ENCODE results near the gene ZBTB46.

The ZBTB46 gene

DNA sequence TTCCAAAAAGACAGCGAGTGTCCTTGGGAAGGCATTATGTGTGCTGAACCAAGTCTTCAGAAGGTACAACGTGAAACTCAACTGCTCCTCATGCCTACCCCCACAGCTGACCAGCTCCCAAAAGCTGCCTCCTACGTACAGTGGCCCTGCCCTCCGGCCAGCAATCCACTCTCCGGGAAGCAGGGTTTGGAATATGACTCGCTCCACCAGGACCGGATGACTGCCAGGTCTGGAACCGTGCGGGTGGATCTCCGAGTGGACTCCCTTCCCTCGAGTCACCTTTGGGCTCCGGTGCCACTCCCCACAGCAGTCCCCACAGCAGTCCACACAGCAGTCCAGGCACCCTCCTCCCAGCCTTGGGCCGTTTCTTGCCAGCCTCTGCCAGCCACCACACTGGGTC lies 4.3 kb downstream of the ZBTB46 start:
- peaks cover 3% of the 10 kb centered on the region; the same call in 1 of the 2 replicates for H3K36me3 ChIP-seq (ENCODE audit: control insufficient read depth, insufficient read depth, low read length)
- no peaks in the 10 kb centered on the region for H3K9me3 ChIP-seq (ENCODE audit: control insufficient read depth, insufficient read depth, low read depth, low read length)
- H3K9ac ChIP-seq (ENCODE audit: low read length) = no peak overlapping the region
- no peak overlapping the region for H3K4me3 ChIP-seq (ENCODE audit: low read depth, low read length)
- H3K27me3 ChIP-seq (ENCODE audit: control insufficient read depth, insufficient read depth, low read length) = peaks cover 14% of the 10 kb centered on the region
- peaks cover 23% of the 10 kb centered on the region for H3K4me1 ChIP-seq (ENCODE audit: control insufficient read depth, insufficient read depth, low read length)
- H3K27ac ChIP-seq (ENCODE audit: low read depth, low read length) = no peak overlapping the region

DNA sequence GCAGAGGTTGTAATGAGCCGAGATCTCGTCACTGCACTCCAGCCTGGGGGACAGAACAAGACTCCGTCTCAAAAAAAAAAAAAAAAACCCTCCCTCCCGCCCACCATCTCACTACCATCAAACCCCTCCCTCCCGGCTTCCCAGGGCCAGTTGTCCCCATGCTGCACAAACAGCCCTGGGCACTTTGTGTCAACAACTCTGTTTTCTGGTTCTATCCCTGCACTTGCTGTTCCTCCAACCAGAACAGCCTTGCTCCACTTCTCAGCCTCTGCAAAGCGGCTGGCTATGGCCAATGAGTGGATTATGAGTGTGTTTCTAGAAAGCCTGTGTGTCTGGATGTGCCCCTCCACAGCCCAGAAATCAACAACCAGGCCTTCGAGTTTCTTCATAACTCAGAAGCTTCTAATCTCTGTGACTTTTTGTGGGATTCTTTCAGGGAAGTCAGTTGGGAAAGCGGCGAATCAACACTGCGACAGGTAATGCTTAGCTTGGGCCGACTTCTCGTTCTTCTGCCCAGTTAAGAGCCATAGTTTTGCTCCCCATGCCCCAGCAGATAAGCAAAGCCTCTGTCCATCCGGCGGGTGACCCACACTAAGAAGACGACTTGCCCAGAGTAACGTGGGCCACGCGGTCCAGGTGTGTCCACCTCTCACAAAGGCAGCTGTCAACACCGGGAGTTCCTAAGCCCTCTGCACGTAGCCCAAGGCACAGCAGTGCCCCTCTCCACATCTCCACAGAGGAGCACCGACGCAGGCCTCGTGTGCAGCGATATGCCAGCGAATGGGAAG lies 5.5 kb downstream of the ZBTB46 start:
- Histone ChIP-seq H3K27me3 (ENCODE audit: control insufficient read depth, insufficient read depth, low read length) (peaks cover 13% of the 10 kb centered on the region), H3K4me3 (ENCODE audit: low read depth, low read length) (no peak overlapping the region), H3K27ac (ENCODE audit: low read depth, low read length) (no peak overlapping the region), H3K4me1 (ENCODE audit: control insufficient read depth, insufficient read depth, low read length) (peaks cover 23% of the 10 kb centered on the region), H3K36me3 (ENCODE audit: control insufficient read depth, insufficient read depth, low read length) (peaks cover 3% of the 10 kb centered on the region; the same call in 1 of the 2 replicates), H3K9ac (ENCODE audit: low read length) (no peak overlapping the region), H3K9me3 (ENCODE audit: control insufficient read depth, insufficient read depth, low read depth, low read length) (no peaks in the 10 kb centered on the region)

DNA sequence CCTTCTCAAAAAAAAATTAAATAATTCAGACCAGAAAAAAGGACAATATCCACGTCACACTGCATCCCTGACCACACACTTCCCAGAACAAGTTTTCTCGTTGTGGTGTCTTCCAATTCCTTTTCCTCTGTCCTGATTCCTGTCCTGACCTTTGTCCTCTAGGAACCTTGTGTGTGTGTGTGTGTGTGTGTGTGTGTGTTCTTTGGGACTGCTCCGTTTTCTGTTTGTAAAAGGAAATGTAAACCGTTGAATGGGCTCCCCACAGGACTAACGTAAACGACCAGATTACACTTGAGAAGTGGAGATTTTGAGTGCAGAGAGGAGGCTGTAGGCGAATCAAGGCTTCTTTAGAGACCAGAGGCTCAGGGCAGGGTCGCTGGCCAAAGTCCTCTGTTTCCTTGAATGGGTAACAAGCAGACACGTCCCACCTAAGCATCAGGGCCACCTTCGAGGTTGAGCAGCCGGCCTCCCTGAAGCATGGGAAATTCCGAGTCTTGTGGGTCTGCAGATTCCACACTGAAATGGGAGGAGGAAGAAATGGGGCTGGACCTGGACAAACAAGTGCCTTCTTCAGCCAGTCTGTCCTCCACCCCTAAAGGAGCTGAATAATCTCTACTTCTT lies 7.3 kb downstream of the ZBTB46 start:
- Histone ChIP-seq H3K4me1 (ENCODE audit: control insufficient read depth, insufficient read depth, low read length) (peaks cover 17% of the 10 kb centered on the region), H3K27me3 (ENCODE audit: control insufficient read depth, insufficient read depth, low read length) (no peaks in the 10 kb centered on the region), H3K36me3 (ENCODE audit: control insufficient read depth, insufficient read depth, low read length) (peaks cover 3% of the 10 kb centered on the region; the same call in 1 of the 2 replicates), H3K9ac (ENCODE audit: low read length) (no peak overlapping the region), H3K4me3 (ENCODE audit: low read depth, low read length) (no peak overlapping the region), H3K27ac (ENCODE audit: low read depth, low read length) (no peak overlapping the region), H3K9me3 (ENCODE audit: control insufficient read depth, insufficient read depth, low read depth, low read length) (no peaks in the 10 kb centered on the region)

DNA sequence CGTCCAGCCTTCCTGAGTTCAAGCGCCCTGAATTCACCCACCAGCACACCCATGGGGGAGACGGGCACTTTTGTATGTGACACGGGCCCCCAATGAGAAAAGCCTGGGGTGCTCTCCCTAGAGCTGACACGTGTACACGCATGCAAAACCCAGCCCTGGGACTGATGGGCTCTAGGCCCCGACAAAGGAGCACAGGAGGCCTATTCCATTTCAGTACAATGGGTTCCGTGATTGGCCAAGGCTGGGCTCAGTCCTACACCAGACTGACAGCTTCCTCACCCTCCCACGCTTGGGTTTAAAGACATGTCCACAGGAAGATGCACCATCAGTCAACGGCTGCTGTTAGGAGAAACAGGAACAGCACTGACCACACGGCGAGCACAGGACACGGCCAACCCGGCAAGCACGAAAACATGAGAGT lies 8.8 kb downstream of the ZBTB46 start:
- Histone ChIP-seq H3K36me3 (ENCODE audit: control insufficient read depth, insufficient read depth, low read length) (peaks cover 3% of the 10 kb centered on the region; the same call in 1 of the 2 replicates), H3K4me1 (ENCODE audit: control insufficient read depth, insufficient read depth, low read length) (peaks cover 12% of the 10 kb centered on the region), H3K9ac (ENCODE audit: low read length) (no peak overlapping the region), H3K9me3 (ENCODE audit: control insufficient read depth, insufficient read depth, low read depth, low read length) (no peaks in the 10 kb centered on the region), H3K27me3 (ENCODE audit: control insufficient read depth, insufficient read depth, low read length) (no peaks in the 10 kb centered on the region), H3K27ac (ENCODE audit: low read depth, low read length) (no peak overlapping the region), H3K4me3 (ENCODE audit: low read depth, low read length) (no peak overlapping the region)

DNA sequence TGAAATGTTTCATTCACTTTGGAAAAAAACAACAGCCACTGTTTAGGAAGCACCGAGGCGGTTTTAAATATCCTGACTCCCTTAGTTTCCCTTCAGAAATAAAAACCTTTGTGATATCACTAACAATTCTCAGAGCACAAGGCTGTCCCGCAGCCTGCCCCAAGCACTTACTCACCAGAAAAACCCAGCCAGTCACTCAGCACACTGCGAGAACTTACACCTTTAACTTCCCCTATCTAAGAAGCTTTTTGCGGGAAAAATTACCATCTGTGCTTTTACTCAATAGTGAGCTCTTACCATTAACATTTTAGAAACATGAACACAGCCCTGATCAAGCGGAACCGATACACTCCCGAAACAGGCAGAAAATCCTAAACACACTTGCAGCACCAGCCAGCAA lies 9.3 kb downstream of the ZBTB46 start:
- Histone ChIP-seq H3K9ac (ENCODE audit: low read length) (no peak overlapping the region), H3K36me3 (ENCODE audit: control insufficient read depth, insufficient read depth, low read length) (peaks cover 3% of the 10 kb centered on the region; the same call in 1 of the 2 replicates), H3K27ac (ENCODE audit: low read depth, low read length) (no peak overlapping the region), H3K4me3 (ENCODE audit: low read depth, low read length) (no peak overlapping the region), H3K4me1 (ENCODE audit: control insufficient read depth, insufficient read depth, low read length) (peaks cover 12% of the 10 kb centered on the region), H3K9me3 (ENCODE audit: control insufficient read depth, insufficient read depth, low read depth, low read length) (no peaks in the 10 kb centered on the region), H3K27me3 (ENCODE audit: control insufficient read depth, insufficient read depth, low read length) (no peaks in the 10 kb centered on the region)

DNA sequence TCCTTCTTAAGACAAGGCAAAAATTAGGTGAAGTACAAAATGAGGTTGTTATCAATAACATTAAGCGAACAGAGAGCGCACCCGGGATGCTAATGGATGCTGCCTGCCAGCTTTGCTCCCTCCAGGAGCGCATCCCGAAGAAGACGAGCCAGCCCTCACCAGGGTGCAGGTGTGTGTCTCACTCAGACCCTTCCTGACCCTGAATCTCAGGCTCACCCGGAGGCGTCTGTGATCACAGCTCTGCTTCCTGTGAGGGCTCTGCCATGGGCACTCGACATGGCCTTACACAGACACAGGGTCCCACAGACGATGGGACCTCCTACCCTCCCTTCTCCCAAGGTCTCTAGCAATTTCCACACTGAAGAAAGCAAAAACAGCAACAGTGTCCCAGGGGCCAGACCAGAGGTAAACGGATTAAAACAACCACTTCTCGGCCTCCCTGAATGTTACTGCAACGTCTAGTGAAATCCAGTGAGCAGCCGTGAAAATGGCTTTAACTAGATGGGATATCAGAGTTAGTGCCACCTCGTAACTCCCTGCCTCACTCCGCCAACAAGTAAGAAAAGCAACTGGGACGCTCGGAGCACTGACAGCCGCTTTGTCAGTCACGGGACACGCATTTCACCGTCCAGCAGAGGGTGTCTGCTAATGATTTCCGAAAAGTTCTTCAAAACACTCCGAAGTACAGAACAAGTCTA lies 11.7 kb downstream of the ZBTB46 start:
- no peaks in the 10 kb centered on the region for H3K27me3 ChIP-seq (ENCODE audit: control insufficient read depth, insufficient read depth, low read length)

DNA sequence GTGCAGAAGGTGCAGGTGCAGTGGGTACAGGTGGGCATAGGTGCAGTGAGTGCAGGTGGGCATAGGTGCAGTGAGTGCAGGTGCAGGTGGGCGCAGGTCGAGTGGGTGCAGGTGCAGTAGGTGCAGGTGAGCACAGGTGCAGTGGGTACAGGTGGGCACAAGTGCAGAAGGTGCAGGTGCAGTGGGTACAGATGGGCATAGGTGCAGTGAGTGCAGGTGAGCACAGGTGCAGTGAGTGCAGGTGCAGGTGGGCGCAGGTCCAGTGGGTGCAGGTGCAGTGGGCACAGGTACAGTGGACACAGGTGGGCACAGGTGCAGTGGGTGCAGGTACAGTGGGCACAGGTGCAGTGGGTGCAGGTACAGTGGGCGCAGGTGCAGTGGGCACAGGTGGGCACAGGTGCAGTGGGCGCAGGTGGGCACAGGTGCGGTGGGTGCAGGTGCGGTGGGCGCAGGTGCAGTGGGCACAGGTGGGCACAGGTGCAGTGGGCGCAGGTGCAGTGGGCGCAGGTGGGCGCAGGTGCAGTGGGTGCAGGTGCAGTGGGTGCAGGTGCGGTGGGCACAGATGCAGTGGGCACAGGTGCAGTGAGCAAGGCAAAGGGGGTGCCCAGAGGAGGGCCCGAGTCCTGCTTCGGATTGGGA lies 15.3 kb downstream of the ZBTB46 start:
- Histone ChIP-seq H3K27ac (ENCODE audit: low read depth, low read length) (no peak overlapping the region), H3K9ac (ENCODE audit: low read length) (no peak overlapping the region), H3K4me1 (ENCODE audit: control insufficient read depth, insufficient read depth, low read length) (peaks cover 10% of the 10 kb centered on the region), H3K27me3 (ENCODE audit: control insufficient read depth, insufficient read depth, low read length) (no peaks in the 10 kb centered on the region), H3K4me3 (ENCODE audit: low read depth, low read length) (no peak overlapping the region), H3K36me3 (ENCODE audit: control insufficient read depth, insufficient read depth, low read length) (peaks cover 3% of the 10 kb centered on the region; the same call in 1 of the 2 replicates), H3K9me3 (ENCODE audit: control insufficient read depth, insufficient read depth, low read depth, low read length) (no peaks in the 10 kb centered on the region)

More for the DNA sequence above, 11.7 kb downstream of the ZBTB46 start:
- Histone ChIP-seq H3K9me3 (ENCODE audit: control insufficient read depth, insufficient read depth, low read depth, low read length) (no peaks in the 10 kb centered on the region), H3K36me3 (ENCODE audit: control insufficient read depth, insufficient read depth, low read length) (peaks cover 7% of the 10 kb centered on the region; the same call in 1 of the 2 replicates), H3K9ac (ENCODE audit: low read length) (no peak overlapping the region), H3K27ac (ENCODE audit: low read depth, low read length) (no peak overlapping the region), H3K4me3 (ENCODE audit: low read depth, low read length) (no peak overlapping the region), H3K4me1 (ENCODE audit: control insufficient read depth, insufficient read depth, low read length) (peaks cover 12% of the 10 kb centered on the region)

DNA sequence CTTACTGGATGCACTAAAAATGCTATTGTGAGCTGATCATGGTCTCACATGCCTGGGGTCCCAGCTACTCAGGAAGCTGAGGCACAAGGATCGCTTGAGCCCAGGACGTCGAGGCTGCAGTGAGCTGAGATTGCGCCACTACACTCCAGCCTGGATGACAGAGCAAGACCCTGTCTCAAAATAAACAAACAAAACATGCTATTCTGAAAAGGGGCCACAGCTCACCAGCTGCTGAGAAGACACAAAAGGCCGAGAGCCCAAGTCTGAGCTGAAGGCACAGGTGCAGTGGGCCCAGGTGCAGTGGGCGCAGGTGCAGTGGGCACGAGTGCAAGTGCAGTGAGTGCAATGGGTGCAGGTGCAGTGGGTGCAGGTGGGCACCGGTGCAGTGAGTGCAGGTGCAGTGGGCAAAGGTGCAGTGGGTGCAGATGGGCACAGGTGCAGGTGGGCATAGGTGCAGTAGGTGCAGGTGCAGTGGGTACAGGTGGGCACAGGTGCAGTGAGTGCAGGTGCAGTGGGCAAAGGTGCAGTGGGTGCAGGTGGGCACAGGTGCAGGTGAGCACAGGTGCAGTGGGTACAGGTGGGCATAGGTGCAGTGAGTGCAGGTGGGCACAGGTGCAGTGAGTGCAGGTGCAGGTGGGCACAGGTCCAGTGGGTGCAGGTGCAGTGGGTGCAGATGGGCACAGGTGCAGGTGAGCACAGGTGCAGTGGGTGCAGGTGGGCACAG lies 16.0 kb downstream of the ZBTB46 start:
- H3K4me3 ChIP-seq (ENCODE audit: low read depth, low read length) = no peak overlapping the region
- H3K36me3 ChIP-seq (ENCODE audit: control insufficient read depth, insufficient read depth, low read length) = peaks cover 3% of the 10 kb centered on the region; the same call in 1 of the 2 replicates
- H3K27ac ChIP-seq (ENCODE audit: low read depth, low read length) = no peak overlapping the region
- H3K4me1 ChIP-seq (ENCODE audit: control insufficient read depth, insufficient read depth, low read length) = peaks cover 10% of the 10 kb centered on the region
- H3K9me3 ChIP-seq (ENCODE audit: control insufficient read depth, insufficient read depth, low read depth, low read length) = no peaks in the 10 kb centered on the region
- H3K27me3 ChIP-seq (ENCODE audit: control insufficient read depth, insufficient read depth, low read length) = no peaks in the 10 kb centered on the region
- H3K9ac ChIP-seq (ENCODE audit: low read length) = no peak overlapping the region

DNA sequence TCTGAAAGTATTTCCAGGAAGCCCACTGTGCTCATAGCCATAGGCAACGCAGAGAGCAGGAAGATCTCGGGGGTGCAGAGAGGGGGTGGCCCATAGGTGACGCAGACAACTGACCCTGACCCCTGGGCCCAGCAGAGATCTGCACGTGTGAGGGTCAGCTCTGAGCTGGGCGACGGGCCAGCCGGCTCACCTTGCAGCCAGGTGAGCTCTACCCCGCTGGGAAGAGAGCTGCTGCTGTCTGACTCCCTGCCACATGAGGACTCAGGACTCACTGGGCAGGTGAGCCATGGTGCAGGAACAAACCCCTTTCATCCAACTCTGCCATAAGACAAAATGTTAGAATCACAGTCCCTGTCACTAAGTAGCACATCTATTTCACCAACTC lies 19.6 kb downstream of the ZBTB46 start:
- H3K9ac ChIP-seq (ENCODE audit: low read length) = no peak overlapping the region
- H3K4me3 ChIP-seq (ENCODE audit: low read depth, low read length) = no peak overlapping the region
- H3K27me3 ChIP-seq (ENCODE audit: control insufficient read depth, insufficient read depth, low read length) = no peaks in the 10 kb centered on the region
- peaks cover 6% of the 10 kb centered on the region; the same call in 1 of the 2 replicates for H3K4me1 ChIP-seq (ENCODE audit: control insufficient read depth, insufficient read depth, low read length)
- H3K9me3 ChIP-seq (ENCODE audit: control insufficient read depth, insufficient read depth, low read depth, low read length) = no peaks in the 10 kb centered on the region
- no peak overlapping the region for H3K27ac ChIP-seq (ENCODE audit: low read depth, low read length)
- H3K36me3 ChIP-seq (ENCODE audit: control insufficient read depth, insufficient read depth, low read length) = peaks cover 3% of the 10 kb centered on the region; the same call in 1 of the 2 replicates

DNA sequence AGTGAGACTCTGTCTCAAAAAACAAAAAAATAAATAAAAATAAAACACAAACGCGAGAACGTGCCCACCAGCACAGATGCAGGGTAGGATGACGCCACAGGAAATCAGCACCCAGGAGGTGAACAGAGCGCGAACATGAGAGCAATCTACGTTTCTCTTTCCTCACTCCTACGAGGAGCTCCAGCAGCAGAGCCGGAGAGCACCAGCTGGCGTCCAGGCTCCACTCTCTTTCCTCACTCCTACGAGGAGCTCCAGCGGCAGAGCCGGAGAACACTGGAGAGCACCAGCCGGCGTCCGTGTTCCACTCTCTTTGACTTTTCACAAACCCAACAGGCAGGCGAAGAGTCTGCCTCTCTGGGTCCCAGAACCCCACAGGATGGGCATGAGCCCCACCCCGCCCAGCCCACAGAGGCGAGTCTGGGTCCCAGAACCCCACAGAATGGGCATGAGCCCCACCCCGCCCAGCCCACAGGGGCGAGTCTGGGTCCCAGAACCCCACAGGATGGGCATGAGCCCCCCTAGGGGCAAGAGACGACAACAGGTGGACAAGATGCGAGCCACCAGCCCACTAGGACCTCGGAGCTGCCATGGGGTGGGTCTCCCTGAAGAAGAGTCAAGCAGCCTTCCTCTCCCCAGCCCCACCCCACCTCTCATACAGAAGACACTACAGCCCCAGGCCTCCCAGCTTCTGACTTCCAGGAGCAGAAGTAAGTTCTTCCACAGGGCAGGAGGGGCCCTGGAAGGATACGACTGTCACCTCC lies 20.2 kb downstream of the ZBTB46 start:
- Histone ChIP-seq H3K27ac (ENCODE audit: low read depth, low read length) (no peak overlapping the region), H3K4me1 (ENCODE audit: control insufficient read depth, insufficient read depth, low read length) (peaks cover 6% of the 10 kb centered on the region; the same call in 1 of the 2 replicates), H3K4me3 (ENCODE audit: low read depth, low read length) (no peak overlapping the region), H3K27me3 (ENCODE audit: control insufficient read depth, insufficient read depth, low read length) (no peaks in the 10 kb centered on the region), H3K9ac (ENCODE audit: low read length) (no peak overlapping the region), H3K36me3 (ENCODE audit: control insufficient read depth, insufficient read depth, low read length) (peaks cover 3% of the 10 kb centered on the region; the same call in 1 of the 2 replicates), H3K9me3 (ENCODE audit: control insufficient read depth, insufficient read depth, low read depth, low read length) (no peaks in the 10 kb centered on the region)

Data from HUES6 (cell line).